H4 (cell line): ENCODE measurements around the gene IGSF9. TPM values are rescaled to one million over a fixed set of nuclear protein-coding genes. Genes with fewer than 3 reads are reported as not detected.
A peak's percentile ranks its signal among the peaks of the same experiment; 100 is the strongest.

ENCODE experiments used
- DNase-seq: peaks from one replicate; pipeline ENCODE4 v3.0.0-alpha.2; 2015; ENCODE audit warnings: low spot score
- total RNA-seq: library from RNA; depleted of rRNA; stranded (reverse); fragments of >200 nt; shearing (Covaris generic); gene quantifications from 2 replicates; pipeline ENCODE4 v1.2.3, GENCODE V29; 2014; rRNA removed

The IGSF9 gene, protein sequence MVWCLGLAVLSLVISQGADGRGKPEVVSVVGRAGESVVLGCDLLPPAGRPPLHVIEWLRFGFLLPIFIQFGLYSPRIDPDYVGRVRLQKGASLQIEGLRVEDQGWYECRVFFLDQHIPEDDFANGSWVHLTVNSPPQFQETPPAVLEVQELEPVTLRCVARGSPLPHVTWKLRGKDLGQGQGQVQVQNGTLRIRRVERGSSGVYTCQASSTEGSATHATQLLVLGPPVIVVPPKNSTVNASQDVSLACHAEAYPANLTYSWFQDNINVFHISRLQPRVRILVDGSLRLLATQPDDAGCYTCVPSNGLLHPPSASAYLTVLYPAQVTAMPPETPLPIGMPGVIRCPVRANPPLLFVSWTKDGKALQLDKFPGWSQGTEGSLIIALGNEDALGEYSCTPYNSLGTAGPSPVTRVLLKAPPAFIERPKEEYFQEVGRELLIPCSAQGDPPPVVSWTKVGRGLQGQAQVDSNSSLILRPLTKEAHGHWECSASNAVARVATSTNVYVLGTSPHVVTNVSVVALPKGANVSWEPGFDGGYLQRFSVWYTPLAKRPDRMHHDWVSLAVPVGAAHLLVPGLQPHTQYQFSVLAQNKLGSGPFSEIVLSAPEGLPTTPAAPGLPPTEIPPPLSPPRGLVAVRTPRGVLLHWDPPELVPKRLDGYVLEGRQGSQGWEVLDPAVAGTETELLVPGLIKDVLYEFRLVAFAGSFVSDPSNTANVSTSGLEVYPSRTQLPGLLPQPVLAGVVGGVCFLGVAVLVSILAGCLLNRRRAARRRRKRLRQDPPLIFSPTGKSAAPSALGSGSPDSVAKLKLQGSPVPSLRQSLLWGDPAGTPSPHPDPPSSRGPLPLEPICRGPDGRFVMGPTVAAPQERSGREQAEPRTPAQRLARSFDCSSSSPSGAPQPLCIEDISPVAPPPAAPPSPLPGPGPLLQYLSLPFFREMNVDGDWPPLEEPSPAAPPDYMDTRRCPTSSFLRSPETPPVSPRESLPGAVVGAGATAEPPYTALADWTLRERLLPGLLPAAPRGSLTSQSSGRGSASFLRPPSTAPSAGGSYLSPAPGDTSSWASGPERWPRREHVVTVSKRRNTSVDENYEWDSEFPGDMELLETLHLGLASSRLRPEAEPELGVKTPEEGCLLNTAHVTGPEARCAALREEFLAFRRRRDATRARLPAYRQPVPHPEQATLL
- total RNA-seq: 0.47 and 0.52 TPM in 2 replicates

GRCh38 chr1:159945483-159946241 is at the start of gene IGSF9:
Gene IGSF9, minus strand, starts transcription at chr1:159945613. Its CDS starts 2,159 bp downstream, at chr1:159943454.
- peak; percentile 55 for DNase-seq

DNA sequence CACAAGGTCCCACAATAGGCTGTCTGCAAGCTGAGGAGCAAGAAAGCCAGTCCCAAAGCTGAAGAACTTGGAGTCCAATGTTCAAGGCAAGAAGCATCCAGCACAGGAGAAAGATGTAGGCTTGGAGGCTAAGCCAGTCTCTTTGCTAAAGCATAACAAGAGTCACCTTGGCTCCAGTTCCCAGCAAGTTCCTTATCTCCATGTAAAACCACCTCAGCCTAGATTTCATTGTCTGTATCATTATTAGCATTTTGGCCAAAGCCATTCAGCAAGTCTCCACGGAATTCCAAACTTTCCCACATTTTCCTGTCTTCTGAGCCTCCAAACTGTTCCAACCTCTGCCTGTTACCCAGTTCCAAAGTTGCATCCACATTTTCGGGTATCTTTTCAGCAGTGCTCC is 49.5 kb upstream of the IGSF9 start:
- no peak for DNase-seq

DNA sequence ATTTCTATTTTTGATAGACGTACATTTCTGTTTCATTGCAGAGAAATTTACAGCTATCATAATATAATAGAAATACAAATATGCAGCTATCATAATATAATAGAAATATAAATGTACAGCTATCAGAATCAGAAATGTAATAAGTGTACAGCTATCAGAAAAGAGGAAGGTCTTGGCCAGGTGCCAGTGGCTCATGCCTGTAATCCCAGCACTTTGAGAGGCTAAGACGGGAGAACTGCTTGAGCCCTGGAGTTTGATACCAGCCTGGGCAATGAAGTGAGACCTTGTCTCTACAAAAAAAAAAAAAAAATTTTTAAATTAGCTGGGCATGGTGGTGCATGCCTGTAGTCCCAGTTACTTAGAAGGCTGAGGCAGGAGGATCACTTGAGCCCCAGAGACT is 48.5 kb upstream of the IGSF9 start:
- no peak for DNase-seq

DNA sequence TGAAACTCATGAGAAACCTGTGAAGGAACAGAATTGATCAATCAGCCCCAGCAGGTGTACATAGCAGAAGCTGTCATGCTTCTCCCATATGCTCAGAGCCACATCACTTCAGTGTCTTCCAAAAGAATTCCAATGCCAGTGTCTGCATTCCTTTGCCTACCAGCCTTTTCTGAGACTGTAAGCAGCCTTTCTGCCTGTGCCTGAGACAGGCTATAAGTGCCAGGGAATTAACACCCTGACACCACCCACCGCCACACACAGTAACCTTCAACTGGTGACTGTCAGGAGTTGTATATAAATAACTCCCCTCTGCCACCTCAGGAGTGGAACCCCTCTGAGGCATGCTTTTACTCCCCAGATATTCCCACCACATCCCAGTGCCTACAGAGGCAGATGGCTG is 46.7 kb upstream of the IGSF9 start:
- no peak for DNase-seq

DNA sequence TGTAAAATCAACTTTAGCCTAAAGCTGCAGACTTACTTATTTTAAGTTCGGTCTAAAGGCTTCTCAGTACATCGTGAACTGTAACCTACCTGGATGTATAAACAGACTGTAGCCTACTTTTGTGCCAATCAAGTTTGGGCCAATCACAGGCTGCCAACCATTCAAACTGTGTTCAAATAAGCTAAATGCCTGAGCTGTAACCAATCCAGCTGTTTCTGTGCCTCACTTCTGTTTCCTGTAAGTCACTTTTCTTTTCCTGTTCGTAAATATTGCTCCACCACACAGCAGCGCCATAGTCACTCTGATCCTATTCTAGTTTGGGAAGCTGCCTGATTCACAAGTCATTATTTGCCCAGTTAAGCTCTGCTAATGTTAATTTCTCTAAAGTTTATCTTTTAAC is 46.1 kb upstream of the IGSF9 start:
- peak; percentile 85 for DNase-seq

- no peak for DNase-seq
Measured at GRCh38 chr1:159990005-159990404, 44.6 kb upstream of the IGSF9 start.

GRCh38 chr1:159989581-159989980 is 44.2 kb upstream of the IGSF9 start:
- DNase-seq: no peak

- DNase-seq: no peak
Measured at GRCh38 chr1:159988006-159988405, 42.6 kb upstream of the IGSF9 start.

DNA sequence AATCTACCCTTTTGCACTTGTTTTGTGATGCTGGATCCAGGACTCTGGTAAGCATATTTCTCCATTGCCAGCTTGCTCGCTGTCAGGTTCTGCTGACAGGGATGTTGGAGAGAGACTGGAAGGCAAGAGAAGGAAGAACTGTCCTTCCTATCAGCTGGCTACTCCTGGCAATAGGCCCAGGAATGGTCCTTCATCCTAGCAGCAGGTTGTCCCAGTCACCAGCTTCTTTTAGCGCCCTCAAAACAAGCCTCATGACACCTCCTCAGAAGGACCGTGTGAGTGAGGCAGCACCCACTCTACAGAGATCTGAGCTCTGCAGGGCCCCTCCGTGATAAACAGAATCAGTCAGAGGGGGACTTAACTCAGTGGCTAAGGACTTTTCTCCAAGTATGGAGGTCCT is 41.8 kb upstream of the IGSF9 start:
- DNase-seq: no peak

DNA sequence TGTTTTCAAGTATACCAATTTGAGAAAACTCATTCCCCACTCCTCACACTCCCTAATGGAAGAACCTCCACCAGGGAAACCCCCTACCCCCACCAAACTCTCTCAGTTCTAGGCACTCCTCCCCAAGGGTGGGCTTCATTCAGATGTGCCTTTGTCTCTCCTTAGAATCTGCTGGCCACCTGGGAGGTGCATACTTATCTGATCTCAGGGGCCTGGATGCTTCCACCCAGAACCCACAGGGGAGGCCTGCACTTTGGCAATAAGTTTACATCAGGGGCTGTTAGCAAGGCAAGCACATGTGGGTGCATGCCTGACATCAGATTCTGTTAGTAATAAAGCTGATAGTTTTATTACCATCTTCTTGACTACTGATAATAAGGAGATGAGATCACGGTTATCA is 41.1 kb upstream of the IGSF9 start:
- no peak for DNase-seq

- DNase-seq: no peak
Measured at GRCh38 chr1:159986093-159986492, 40.7 kb upstream of the IGSF9 start.

DNA sequence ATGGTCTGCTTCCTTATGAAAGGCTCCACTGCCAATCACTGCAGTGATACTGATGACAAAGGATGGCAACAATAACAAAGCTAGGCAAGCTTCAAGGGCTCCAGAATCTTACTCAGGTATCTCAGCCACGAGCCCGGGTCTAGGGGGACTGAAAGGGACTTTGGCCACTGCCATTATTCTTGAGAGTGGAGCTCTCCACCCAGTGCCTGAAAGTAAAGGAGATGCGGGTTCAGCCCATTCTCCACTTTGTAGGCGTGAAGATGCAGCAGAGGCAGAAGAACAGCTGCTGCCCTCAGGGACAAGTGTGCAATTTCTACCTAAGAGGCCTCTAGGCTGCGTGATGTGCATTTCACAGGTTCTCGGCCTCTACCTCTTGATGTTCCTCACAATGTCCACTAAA is 40.1 kb upstream of the IGSF9 start:
- DNase-seq: no peak

- no peak for DNase-seq
Measured at GRCh38 chr1:159983681-159984080, 38.3 kb upstream of the IGSF9 start.

- no peak for DNase-seq
Measured at GRCh38 chr1:159982280-159982679, 36.9 kb upstream of the IGSF9 start.

- no peak for DNase-seq
Measured at GRCh38 chr1:159981351-159982055, 36.1 kb upstream of the IGSF9 start.

- no peak for DNase-seq
Measured at GRCh38 chr1:159980786-159981185, 35.4 kb upstream of the IGSF9 start.

DNA sequence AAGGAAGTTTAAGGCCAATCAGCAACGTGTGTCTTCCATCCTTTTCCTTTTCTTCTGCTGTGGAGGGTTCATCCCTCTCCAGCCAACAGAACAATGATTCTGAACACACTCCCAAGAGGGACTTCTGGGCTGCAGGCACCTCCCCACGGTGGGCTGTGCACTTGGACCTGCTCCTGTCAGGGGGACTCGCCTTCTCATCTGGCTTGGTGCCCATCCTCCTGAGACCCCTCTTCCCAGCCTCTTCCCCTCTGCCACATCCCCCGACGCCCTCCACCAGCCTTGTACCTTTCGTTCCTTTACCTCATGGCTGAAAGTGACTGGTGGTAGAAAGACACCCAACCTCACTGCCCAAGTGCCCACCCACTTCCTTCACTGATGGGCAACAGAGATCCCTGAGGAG is 34.7 kb upstream of the IGSF9 start:
- no peak for DNase-seq

GRCh38 chr1:159979257-159979656 is 33.8 kb upstream of the IGSF9 start:
- no peak for DNase-seq

GRCh38 chr1:159978107-159978398 is 32.6 kb upstream of the IGSF9 start:
- DNase-seq: no peak

- no peak for DNase-seq
Measured at GRCh38 chr1:159977364-159978106, 32.1 kb upstream of the IGSF9 start.
